HTERT RPE-1 (cell line): ENCODE data around the gene MAGI1.

Experiments used
- in situ Hi-C: fragments of 300-500 bp; cut with MboI; formaldehyde crosslinking; loops from 4 replicates; pipeline ENCODE4 v1.14.3; 2020; ENCODE audit warnings: low sequenced_read_pairs

The MAGI1 gene

DNA sequence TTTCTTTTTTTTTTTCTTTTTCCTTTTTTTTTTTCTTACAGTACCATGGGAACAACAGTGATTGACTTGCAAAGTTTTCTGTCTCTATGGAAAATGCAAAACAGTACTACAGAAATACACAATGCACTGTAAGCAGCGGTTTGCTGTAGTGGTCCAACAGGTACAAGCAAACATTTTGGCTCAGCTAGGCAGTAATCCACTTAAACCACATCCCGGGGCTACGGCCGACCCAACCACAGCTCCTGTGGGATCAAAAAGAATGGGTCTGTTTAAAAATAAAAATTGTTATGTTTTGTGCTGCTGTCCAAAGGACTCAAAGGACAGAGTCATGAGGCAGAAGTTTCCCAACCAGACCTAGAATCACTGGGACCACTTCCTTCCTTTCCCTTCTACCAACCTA lies 683.8 kb downstream of the MAGI1 start:
- in situ Hi-C loops: no loop called here

DNA sequence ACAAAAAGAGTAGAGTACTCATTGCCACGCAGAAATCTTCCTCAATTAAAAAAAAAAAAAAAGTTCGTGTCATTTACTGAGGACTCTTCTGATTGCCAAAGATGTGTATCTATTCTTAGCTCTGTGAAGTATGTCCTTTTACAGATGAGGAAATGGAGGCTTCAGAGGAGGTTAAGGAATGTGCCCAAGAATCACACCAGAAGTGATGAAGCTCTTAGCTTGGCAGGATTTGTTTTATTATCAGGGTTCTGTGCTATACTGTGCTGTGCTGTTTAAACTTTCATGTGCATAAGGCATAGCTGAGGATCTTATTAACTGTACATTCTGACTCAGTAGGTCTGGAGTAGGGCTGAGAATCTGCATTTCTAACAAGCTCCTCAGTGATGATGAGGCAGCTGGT lies 685.8 kb downstream of the MAGI1 start:
- in situ Hi-C loops: no loop called here

DNA sequence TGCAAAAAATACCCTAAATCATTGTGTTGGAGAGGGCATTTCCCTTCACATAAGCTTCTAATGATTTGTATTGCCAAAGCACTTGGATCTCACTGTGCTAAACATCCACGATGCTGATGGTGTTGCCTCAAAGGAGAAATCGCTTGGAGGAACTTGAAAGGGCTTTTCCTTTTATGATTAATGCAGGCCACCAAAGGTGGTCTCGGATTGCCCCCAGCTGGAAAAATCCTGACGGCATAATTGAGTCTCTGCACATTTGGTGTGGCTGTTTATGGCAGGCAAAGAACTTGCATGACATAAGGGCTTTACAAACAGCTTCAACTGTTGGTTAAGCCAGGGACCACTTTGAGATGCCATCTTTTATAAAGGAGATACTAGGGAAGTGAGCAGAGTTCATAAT lies 687.0 kb downstream of the MAGI1 start:
- in situ Hi-C loops: no loop called here

DNA sequence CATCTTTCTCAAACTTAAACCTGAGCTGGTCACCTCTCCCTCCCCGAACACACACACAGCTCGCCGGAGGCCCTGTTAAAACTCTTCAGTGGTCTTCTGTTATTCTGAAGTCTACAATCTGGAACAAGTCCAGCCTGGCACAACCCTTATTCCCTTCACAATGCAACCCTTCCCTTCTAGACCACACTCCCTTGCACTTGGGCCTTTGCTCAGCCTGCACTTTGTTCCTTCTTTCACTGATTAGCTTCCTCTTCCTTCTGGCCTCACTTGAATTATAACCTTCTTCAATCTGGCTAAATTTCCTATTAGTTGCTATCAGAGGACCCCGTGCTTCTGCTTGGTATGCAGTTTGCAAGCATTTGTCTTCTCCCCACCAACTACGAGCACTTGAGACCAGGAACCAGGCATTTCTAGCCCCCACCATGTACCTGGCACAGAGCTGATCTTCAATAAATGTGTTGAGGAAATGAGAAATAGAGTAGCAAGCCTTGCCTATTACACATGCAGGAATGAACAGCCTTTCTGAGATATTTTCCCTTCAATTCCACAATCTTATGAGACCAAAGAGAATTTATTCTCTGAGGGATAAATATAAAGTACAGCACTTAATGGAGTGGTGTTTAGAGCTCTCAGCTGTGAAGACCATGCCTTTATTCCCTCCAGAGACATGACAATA lies 687.8 kb downstream of the MAGI1 start:
- in situ Hi-C loops: no loop called here

DNA sequence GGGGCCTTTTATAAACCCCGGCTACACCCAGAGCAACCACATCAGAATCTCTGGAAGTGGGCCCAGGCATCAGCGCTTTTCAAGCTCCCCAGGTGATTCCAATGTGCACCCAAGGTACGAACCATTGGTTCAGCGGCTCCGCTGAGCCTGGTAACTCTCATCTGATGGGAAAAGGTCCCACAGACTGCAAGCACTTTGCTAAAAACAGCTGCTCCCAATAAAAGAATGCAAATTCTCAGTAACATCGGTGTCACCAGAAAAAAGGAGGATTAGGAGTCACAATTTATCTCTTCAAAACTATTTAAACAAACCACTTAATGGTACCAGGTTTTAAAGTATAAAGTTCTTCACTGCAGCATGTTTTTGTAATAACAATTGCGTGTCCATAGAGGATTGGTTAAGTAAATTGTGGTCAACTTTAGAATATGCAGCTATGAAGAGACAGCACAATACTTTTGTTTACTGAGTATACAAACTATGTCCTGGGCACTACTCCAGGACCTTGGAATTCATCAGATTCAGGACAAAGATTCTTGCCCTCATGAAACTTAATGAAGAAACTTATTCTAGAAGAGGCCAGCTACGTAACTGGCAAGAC lies 690.2 kb downstream of the MAGI1 start:
- in situ Hi-C loops: no loop called here

DNA sequence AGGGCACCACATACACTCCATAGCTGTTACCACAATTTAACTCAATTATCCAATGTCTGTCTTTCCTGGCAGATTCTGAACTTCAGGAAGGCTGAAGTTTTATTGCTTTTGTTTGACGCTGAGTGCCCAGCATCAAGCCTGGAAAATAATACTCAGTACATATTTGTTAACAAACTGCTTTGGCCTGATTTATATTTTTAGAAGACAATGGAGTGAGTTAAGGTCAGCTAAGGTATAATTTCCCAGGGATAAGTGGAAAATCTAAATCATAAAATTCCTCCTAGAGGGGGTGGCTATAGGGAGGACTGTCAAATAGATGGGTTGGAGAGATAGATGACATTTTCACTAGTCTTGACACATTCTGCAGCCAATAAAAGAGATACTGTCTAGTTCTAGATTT lies 691.6 kb downstream of the MAGI1 start:
- in situ Hi-C loops: no loop called here

DNA sequence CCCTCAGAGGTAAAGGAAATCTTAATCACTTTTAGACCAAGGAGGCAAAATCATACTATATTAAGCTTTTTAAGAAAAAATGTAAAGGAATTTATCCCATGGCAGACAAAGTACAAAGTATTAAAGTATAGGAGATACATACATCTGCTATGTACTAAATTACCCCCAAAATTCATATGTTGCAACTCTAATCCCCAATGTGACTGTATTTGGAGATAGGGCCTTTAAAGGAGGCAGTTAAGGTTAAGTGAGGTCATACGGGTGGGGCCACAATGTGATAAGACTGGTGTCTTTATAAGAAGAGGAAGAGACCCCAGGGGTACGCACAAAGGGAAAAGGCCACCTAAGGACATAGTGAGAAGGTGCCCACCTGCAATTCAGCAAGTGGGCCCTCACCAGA lies 693.9 kb downstream of the MAGI1 start:
- in situ Hi-C loops: no loop called here

DNA sequence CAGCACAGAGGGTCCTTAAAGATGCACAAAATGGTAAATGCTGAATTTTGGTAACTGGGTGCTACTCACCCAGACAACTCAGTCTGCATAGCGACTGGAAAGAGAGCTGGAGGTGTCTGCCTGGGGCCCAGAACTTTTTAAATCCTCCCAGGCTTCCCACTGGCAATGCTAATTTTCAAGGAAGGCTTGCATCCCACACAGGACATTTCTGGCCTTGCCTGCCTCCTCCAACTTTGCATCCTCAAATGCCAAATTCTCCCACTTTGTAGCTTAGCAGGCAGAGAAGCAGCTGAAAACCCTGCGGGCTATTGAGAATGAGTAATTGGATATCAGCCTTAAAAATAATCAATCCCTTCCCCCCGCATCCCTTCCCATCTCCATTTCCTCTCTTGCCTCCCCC lies 694.3 kb downstream of the MAGI1 start:
- in situ Hi-C loops: no loop called here

DNA sequence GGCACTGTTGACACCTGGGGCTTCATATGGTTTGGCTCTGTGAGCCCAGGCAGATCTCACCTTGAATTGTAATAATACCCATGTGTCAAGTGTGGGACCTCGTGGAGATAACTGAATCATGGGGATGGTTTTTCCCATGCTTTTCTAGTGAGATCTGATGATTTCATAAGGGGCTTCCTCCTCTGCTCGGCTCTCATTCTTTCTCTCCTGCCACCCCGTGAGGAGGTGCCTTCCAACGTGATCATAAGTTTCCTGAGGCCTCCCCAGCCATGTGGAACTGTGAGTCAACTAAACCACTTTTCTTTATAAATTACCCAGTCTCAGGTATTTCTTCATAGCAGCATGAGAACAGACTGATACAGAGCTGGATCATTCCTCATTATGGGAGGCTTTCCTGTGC lies 695.0 kb downstream of the MAGI1 start:
- in situ Hi-C loops: no loop called here

DNA sequence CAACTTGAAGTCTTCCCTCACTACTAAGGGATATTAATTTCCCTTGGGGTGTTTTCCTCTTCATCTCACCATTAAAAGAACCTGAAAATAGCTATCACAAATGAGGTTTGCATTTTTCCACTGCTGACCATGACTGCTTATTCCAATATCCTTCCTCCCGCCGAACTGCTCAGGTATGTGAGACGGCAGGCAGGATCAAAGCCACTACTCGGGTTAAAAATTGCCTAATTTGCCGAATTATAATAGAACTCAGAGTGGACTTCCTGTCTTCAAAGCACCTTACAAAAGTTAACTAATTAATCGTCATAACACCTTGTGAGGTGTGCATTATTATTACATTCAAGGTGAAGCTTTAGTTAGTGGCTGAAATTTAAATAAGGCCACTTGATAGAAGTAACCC lies 695.7 kb downstream of the MAGI1 start:
- in situ Hi-C loops: no loop called here

DNA sequence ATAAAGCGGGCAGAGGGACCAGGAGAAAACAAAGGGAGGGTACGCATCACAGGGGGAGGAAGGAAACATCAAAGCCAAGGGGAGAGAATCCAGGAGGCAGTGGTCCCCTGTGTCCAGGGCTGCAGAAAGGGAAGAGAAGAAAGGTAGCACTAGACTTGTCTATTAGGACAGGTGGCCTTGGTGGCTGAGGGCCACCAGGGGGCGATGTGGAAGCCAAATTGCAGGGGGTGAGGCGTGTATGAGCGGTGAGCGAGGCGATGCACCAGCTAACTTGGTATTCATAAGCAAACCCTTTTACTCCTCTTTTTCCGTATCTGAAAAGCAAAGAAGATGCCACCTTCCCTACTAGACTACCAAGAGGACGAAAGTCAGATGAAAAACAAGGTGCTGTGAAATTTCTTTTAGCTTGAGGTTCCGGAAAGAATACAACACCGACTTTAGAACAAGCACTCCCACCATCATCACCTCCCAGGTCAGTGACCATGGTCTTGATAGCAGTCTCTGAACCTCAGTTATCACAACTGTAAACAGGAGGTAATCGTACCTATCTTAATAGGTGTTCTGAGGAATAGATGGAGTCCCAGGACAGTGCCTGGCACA lies 696.5 kb downstream of the MAGI1 start:
- in situ Hi-C loops: no loop called here

DNA sequence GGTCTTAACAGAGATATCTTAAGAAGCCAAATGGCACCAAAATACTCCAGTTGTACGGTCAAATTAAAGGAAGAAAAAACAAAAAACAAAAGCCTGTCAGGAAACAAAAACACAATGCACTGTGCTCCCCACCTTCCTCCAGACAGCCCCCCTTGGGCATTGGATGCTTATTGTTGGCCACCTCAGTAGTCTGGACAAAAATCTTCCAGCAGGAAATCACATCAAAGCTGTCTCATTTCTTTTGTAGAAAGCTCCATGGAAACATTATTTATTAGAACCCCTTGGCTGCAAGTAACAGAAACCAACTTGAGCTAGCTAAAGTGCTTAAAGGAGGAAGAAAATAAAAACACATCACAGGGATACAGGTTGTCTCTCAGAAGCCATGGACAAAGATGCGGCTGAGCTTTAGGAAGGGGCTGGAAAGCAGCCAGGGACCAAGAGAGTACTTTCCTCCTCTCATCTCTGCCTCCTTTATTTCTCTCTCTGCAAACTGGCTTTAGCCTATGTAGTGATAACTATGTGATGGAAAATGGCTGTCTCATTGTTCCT lies 699.5 kb downstream of the MAGI1 start:
- in situ Hi-C loops: no loop called here

DNA sequence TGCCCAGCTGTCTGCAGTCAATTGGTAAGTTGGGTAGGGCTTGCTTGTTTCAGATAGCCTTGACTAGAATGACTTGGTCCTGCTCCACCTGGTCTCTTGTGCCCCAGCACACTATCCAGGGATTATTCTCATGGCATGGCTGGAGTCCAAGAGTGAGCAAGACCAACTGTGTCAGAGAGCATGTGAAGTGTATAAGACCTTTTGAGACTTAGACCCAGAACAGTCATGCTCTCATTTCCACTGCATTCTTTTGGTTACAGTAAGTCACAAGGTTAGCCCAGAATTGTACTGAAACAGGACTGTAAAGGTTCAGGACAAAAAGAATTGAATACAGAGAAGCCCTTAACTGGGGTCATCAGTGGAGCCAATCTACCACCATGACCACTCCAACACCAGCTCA lies 700.1 kb downstream of the MAGI1 start:
- in situ Hi-C loops: no loop called here

DNA sequence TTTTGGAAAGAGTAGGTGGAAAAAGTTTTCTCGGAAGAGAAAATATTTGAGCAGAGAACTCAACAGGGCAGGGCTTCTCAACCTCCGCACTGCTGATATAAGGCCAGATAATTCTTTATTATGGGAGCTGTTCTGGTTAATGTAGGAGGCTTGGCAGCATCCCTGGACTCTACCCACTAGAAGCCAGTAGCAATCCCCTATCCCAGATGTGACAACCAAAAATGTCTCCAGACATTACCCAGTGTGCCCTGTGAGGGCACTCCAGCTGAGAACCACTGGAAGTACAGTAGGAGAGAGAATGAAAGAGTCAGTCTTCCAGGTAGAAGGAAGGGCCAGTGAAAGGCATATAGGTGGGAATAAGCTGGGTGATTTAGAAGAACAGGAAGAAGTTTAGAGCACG lies 703.1 kb downstream of the MAGI1 start:
- in situ Hi-C loops: no loop called here

DNA sequence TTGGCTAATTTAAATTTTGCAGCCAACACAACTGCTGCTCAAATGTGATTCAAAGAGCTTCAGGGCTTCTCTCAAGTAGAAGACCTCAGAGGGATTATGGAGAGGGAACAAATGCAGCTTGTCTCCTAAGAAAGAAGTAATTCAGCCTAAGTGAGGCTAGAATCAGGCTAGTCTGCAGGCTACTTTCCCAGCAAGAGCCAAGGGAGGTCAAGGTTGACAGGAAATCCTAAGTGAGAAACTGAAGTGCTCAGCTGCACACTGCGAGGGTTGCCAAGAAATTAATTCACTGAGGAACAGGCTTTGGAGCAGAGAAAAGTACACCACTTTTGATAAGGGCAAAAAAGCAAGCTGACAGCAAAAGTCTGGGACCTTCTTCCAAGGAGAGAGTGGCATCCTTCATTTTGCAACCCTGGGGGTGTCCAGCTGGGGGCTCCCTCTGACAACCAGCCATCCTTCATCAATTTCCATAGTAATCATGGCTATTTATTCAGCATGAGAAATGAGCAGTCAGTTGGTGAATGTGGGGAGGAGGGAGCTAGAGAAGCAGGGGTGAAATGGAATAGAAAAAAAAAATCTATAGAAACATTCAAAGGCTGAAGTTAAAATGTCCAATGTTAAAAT lies 704.6 kb downstream of the MAGI1 start:
- in situ Hi-C loops: no loop called here

DNA sequence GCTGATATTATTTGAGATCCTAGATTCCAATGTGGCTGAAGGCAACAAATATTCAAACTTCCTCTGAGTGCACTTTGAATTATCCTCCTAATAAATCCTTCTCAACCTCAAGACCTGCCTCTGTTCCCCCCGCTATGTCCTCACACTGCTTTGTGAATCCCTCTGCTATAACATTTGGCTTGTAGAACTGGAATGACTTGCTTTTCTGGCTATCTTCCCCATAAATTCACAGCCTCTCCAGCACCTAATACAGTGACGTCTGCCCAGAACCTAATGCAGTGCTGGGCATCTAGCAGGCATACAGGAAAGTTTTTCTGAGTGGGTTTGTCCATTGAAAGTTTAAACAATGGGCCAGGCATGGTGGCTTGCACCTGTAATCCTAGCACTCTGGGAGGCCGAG lies 707.0 kb downstream of the MAGI1 start:
- in situ Hi-C loops: no loop called here

DNA sequence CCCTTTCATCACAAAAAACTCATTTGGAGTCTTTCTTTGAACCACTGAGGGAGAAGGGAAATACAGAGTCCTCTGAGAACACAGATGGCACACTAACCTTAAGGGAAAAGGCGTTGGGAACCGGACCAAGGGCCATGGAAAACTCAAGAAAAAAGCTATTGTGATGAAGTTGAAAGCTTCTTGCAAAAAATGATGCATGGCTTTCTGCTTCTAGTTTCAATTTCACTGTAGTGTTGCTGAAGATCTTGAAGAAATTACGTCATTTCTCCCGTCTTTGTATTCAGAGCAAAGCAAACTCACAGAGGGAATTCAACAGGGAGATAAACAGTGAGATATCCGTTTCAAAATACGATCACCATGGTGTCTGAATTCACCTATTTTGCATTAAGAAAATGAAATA lies 708.6 kb downstream of the MAGI1 start:
- in situ Hi-C loops: no loop called here

DNA sequence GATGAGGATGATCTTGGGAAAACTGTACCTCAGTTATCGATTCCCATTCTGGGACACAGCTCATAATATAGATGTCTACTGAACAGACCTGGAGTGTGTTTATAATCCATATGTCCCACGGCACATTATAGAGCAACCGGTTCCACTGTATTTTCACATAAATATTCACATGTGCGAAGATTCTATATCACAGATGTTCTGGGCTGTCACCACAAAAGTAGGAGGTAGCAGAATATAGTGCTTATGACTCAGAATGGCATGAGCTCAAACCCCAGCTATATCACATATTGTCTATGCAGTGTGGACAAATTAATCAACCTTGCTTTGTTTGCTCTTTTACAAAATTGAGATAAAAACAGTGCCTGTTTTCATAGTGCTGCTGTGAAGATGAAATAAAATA lies 710.6 kb downstream of the MAGI1 start:
- in situ Hi-C loops: no loop called here

DNA sequence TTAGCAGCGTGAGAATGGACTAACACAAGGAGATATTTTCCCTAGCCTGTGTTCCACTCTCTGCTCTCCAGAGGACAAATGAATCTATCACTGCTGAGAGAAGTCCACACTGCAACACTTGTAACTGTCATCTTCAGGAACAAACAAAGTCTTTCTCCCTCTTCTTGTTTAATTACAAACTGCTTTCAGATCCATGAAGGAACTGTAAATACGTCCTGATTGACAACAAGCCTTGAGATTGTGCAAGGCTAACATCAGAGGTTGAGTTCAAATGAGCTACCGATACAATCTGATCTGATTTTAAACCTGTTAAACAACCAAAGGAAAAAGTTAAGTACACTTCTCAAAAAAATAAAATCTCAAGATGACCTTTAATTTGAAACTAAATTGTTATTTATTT lies 712.1 kb downstream of the MAGI1 start:
- in situ Hi-C loops: no loop called here

DNA sequence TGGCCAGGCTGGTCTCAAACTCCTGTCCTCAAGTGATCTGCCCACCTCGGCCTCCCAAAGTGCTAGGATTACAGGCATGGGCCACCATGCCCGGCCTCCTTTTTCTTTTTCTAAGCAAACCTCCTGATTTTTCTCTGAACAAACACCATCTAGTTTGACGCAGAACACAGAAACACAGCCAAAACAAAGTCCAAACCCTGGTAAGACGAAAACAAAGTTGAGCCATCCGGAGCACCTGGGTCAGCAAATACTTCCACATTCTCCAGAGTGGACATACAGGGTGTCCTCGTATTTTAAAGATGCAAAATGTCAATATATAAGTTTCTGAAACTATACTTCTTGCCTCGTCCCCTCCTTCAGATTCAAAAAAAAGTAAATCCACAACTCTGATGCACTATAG lies 715.8 kb downstream of the MAGI1 start:
- in situ Hi-C loops: no loop called here

DNA sequence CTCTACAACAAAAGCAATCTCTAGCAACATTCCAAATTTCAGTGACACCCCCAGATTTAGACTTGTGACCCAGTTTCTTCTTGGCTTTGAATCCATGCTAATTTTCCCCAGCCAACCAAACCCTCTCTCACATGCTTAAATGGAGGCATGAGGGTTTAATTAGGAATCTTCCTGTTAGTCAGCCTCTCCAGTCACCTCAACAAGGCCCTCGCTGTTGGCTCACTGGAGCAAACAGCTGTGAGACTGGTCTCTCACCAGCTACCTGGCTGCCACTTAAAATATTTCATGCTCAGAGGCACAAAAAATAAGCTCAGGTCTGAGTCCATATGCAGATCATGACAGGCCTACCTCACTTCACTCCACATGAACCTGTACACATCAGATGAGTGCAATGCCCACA lies 720.5 kb downstream of the MAGI1 start:
- in situ Hi-C loops: no loop called here

DNA sequence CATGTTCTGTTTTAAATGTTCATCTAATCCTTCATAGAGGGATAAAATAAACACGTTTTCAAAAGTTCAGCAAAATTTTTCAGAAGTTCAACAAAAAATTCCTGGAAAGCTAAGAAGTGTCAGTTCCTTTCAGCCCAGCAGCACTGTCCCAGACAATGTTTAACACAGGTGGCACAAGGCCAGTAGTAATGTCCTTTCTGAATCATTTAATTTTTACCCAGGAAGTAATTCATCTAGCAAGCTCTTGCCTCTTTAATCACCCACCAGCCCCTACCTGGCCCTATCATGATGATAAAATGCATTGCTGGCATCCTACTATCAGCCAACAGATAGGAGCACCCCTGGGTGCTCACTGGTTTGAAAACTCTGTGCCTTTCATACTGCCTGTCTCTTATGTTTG lies 723.8 kb downstream of the MAGI1 start:
- in situ Hi-C loops: no loop called here
